HepG2 (cell line): ENCODE measurements around the gene PPHLN1. TPM values are rescaled to one million over a fixed set of nuclear protein-coding genes. Genes with fewer than 3 reads are reported as not detected.

Experiments used
- CC2D1A ChIP-seq: sonication (generic); formaldehyde crosslinking; IDR thresholded peaks from 2 replicates; pipeline ENCODE4 v1.8.1; 2023; ENCODE audit warnings: mild to moderate bottlenecking, missing genetic modification reagents
- KDM1A ChIP-seq: IDR thresholded peaks from 2 replicates; pipeline ENCODE4 v1.6.1; 2016; ENCODE audit warnings: missing compliant biosample characterization
- MIER3 ChIP-seq: IDR thresholded peaks from 2 replicates; pipeline ENCODE4 v1.6.1; 2016; ENCODE audit warnings: missing compliant biosample characterization, borderline replicate concordance
- PCBP2 ChIP-seq: fragments of 200-400 bp; formaldehyde crosslinking; optimal IDR thresholded peaks from 2 replicates; pipeline ENCODE3; 2018; ENCODE audit warnings: low read length, low read depth; ENCODE audit not compliant: poor library complexity, severe bottlenecking
- RCOR2 ChIP-seq: IDR thresholded peaks from 2 replicates; pipeline ENCODE4 v1.6.1; 2016; ENCODE audit warnings: missing biosample characterization, missing genetic modification reagents
- SNAI1 ChIP-seq: sonication (generic); formaldehyde crosslinking; IDR thresholded peaks from 2 replicates; pipeline ENCODE4 v1.5.0; 2020; ENCODE audit warnings: mild to moderate bottlenecking, missing genetic modification reagents, borderline replicate concordance
- ZBTB1 ChIP-seq: sonication (generic); formaldehyde crosslinking; IDR thresholded peaks from 2 replicates; pipeline ENCODE4 v1.4.0; 2020; ENCODE audit warnings: missing genetic modification reagents, borderline replicate concordance
- ZNF3 ChIP-seq: IDR thresholded peaks from 2 replicates; pipeline ENCODE4 v1.7.0; 2017; ENCODE audit warnings: inconsistent platforms
- ZNF446 ChIP-seq: sonication (generic); formaldehyde crosslinking; IDR thresholded peaks from 2 replicates; pipeline ENCODE4 v1.5.0; 2020; ENCODE audit warnings: mild to moderate bottlenecking, missing genetic modification reagents
- ZNF549 ChIP-seq: sonication (generic); formaldehyde crosslinking; IDR thresholded peaks from 2 replicates; pipeline ENCODE4 v1.5.0; 2020; ENCODE audit warnings: missing genetic modification reagents
- ZNF781 ChIP-seq: sonication (generic); formaldehyde crosslinking; IDR thresholded peaks from 2 replicates; pipeline ENCODE4 v1.5.1; 2020; ENCODE audit warnings: borderline replicate concordance, mild to moderate bottlenecking, missing genetic modification reagents; ENCODE audit errors: not compliant biosample characterization
- polyA plus RNA-seq, 8 experiments: library from polyadenylated mRNA; depleted of rRNA in 3 of 8; stranded (reverse) in 7 of 8; unstranded in 1 of 8; fragments of >200 nt; fragmentation: Illumina TruSeq in 4 of 8; extraction: Trizol in 4 of 8; gene quantifications; 2 replicates each; pipeline versions ENCODE4 v1.2.1 to v1.2.3, GENCODE V29; 2011 to 2016; ENCODE audit warnings: low read depth in 4 of 8, missing spikeins in 1 of 8, mixed read lengths in 1 of 8; ENCODE audit not compliant: insufficient read depth in 1 of 8
- total RNA-seq, 5 experiments: library from RNA; depleted of rRNA; stranded (reverse); fragments of >200 nt; fragmentation: Illumina TruSeq; extraction: Trizol; gene quantifications; 2 replicates each; pipeline ENCODE4 v1.2.3, GENCODE V29; 2016; ENCODE audit warnings: low read depth in 1 of 5
- TF ChIP-seq, protein P1 (sequence below): sonication (generic); formaldehyde crosslinking; IDR thresholded peaks from 2 replicates; pipeline ENCODE4 v1.4.0; 2020; ENCODE audit warnings: missing genetic modification reagents, borderline replicate concordance
- TF ChIP-seq, protein P2 (sequence below): sonication (generic); formaldehyde crosslinking; IDR thresholded peaks from 2 replicates; pipeline ENCODE4 v1.4.0; 2020; ENCODE audit warnings: mild to moderate bottlenecking, missing genetic modification reagents
- TF ChIP-seq, protein P3 (sequence below): sonication (generic); formaldehyde crosslinking; IDR thresholded peaks from 2 replicates; pipeline ENCODE4 v1.8.0; 2022; ENCODE audit warnings: mild to moderate bottlenecking, missing genetic modification reagents, borderline replicate concordance
- TF ChIP-seq, protein P4 (sequence below): sonication (generic); formaldehyde crosslinking; IDR thresholded peaks from 2 replicates; pipeline ENCODE4; 2020; ENCODE audit warnings: missing genetic modification reagents, mild to moderate bottlenecking, borderline replicate concordance

PPHLN1 gene
- total and polyA plus RNA-seq, 2 of the 13 experiments (the other 11 are each of a cell fraction or from before 2014, with no cell fraction given), result 43.4 to 66.0 TPM

DNA sequence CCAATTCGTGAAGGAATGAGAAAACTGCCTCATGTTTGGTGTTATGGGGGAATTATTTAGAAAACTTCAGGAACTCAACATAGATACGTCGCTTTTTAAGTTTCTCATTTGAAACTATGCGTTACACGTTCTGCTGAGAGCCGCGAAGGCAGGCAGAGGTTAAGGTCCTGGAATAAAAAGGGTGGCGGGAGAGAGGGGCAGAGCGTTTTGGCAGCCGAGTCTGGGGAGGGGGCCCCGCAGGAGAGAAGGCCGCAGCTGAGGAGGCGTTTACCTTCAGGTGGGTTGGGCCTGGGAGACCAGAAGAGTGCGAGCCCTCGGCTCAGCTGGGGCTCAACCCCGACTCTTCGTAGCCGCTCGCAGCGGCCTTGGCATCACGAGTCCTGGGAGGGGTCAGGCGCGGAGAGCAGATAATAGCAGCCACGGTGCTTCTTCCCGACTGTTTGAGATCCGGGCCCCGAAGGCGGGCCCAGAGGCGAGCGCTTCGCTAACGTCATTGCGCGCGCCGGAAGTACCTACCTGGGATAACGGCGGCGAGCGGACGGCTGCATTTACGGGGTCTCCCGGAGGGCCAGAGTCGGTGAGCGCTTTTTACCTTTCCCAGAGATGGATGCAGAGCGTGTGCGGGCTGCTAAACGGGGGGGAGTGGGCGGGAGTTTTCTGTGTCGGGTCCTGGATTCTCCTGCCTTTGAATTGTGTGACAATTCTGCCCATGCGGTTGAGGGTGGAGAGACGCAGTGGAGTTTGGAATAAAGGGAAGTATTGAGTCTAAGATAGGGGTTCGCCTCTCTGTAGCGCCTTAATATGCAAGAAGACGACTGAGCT is at the start of gene PPHLN1, which contains the start of gene ZCRB1 (continued):
- TF ChIP-seq ZNF3 (CRISPR knock-in tag) (no peak), MIER3 (CRISPR knock-in tag) (no peak; the same call in 1 of the 2 replicates), CC2D1A (CRISPR knock-in tag) (no peak), ZNF781 (CRISPR knock-in tag) (peak; percentile 33), ZNF446 (no peak), ZBTB1 (CRISPR knock-in tag) (no peak), ZNF549 (CRISPR knock-in tag) (no peak), KDM1A (CRISPR knock-in tag) (no peak), RCOR2 (no peak), SNAI1 (CRISPR knock-in tag) (peak; percentile 52; the same call in 1 of the 2 replicates), PCBP2 (no peak)
- TF ChIP-seq, protein P1, sequence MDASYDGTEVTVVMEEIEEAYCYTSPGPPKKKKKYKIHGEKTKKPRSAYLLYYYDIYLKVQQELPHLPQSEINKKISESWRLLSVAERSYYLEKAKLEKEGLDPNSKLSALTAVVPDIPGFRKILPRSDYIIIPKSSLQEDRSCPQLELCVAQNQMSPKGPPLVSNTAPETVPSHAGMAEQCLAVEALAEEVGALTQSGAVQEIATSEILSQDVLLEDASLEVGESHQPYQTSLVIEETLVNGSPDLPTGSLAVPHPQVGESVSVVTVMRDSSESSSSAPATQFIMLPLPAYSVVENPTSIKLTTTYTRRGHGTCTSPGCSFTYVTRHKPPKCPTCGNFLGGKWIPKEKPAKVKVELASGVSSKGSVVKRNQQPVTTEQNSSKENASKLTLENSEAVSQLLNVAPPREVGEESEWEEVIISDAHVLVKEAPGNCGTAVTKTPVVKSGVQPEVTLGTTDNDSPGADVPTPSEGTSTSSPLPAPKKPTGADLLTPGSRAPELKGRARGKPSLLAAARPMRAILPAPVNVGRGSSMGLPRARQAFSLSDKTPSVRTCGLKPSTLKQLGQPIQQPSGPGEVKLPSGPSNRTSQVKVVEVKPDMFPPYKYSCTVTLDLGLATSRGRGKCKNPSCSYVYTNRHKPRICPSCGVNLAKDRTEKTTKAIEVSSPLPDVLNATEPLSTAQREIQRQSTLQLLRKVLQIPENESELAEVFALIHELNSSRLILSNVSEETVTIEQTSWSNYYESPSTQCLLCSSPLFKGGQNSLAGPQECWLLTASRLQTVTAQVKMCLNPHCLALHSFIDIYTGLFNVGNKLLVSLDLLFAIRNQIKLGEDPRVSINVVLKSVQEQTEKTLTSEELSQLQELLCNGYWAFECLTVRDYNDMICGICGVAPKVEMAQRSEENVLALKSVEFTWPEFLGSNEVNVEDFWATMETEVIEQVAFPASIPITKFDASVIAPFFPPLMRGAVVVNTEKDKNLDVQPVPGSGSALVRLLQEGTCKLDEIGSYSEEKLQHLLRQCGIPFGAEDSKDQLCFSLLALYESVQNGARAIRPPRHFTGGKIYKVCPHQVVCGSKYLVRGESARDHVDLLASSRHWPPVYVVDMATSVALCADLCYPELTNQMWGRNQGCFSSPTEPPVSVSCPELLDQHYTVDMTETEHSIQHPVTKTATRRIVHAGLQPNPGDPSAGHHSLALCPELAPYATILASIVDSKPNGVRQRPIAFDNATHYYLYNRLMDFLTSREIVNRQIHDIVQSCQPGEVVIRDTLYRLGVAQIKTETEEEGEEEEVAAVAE (CRISPR knock-in tag), result peak; percentile 50; the same call in 1 of the 2 replicates
- TF ChIP-seq, protein P2, sequence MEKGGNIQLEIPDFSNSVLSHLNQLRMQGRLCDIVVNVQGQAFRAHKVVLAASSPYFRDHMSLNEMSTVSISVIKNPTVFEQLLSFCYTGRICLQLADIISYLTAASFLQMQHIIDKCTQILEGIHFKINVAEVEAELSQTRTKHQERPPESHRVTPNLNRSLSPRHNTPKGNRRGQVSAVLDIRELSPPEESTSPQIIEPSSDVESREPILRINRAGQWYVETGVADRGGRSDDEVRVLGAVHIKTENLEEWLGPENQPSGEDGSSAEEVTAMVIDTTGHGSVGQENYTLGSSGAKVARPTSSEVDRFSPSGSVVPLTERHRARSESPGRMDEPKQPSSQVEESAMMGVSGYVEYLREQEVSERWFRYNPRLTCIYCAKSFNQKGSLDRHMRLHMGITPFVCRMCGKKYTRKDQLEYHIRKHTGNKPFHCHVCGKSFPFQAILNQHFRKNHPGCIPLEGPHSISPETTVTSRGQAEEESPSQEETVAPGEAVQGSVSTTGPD (CRISPR knock-in tag), result no peak
- TF ChIP-seq, protein P3, sequence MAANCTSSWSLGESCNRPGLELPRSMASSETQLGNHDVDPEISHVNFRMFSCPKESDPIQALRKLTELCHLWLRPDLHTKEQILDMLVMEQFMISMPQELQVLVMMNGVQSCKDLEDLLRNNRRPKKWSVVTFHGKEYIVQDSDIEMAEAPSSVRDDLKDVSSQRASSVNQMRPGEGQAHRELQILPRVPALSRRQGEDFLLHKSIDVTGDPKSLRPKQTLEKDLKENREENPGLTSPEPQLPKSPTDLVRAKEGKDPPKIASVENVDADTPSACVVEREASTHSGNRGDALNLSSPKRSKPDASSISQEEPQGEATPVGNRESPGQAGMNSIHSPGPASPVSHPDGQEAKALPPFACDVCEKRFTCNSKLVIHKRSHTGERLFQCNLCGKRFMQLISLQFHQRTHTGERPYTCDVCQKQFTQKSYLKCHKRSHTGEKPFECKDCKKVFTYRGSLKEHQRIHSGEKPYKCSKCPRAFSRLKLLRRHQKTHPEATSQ, result no peak
- TF ChIP-seq, protein P4, sequence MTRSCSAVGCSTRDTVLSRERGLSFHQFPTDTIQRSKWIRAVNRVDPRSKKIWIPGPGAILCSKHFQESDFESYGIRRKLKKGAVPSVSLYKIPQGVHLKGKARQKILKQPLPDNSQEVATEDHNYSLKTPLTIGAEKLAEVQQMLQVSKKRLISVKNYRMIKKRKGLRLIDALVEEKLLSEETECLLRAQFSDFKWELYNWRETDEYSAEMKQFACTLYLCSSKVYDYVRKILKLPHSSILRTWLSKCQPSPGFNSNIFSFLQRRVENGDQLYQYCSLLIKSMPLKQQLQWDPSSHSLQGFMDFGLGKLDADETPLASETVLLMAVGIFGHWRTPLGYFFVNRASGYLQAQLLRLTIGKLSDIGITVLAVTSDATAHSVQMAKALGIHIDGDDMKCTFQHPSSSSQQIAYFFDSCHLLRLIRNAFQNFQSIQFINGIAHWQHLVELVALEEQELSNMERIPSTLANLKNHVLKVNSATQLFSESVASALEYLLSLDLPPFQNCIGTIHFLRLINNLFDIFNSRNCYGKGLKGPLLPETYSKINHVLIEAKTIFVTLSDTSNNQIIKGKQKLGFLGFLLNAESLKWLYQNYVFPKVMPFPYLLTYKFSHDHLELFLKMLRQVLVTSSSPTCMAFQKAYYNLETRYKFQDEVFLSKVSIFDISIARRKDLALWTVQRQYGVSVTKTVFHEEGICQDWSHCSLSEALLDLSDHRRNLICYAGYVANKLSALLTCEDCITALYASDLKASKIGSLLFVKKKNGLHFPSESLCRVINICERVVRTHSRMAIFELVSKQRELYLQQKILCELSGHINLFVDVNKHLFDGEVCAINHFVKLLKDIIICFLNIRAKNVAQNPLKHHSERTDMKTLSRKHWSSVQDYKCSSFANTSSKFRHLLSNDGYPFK (CRISPR knock-in tag), result peak; percentile 62; the same call in 1 of the 2 replicates
